KBM-7 (cell line): ENCODE measurements around the gene TRABD2B.

ENCODE experiments used
- DNase-seq: peaks from one replicate; pipeline ENCODE4 v3.0.0-alpha.2; 2015
- in situ Hi-C: fragments of 300-500 bp; cut with MboI; formaldehyde crosslinking; loops from 2 replicates; pipeline ENCODE4 v1.14.3; 2020; ENCODE audit warnings: low sequenced_read_pairs, low pct_unique_long_range_greater_than_20kb, mixed read lengths

The TRABD2B gene

GRCh38 chr1:47844558-47844955 lies 152.6 kb downstream of the TRABD2B start:
- DNase-seq, result no peak
- in situ Hi-C loops, result no loop called here

DNA sequence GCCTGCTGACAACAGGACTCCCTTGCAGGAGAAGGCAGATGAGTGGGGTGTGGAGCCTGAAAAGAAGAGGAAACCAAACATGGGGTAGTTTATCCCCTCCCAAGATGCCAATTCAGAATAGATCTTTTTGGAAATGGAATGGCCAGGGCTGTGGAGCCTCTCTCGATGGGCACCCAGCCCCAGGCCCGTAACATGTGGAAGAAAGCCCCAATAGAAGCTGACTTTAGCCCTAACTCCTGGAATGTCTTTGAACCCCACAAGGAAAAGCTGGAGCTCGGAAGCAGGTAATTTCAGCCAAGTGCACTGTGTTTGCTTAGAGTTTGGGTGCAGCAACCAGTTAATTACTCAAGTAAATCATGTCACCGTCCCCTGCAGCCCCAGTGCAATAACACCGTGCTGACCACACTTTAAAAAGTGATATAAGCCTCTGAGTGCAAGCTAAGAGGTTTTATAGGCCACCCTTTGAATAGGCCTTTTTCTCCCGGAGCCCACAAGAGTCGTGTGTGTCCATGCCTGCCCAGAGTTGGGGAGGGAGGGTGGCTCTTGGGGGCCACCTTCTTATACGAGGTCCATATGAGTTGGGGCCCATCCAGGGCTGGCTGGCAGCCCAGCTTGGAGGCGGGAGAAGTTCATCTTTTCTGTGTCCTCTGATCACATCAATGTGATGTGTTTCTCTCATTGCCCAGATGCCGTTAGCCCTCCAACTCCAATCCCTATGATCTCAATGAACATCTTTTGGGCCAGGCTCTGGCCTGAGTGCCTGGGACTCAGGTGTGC lies 153.2 kb downstream of the TRABD2B start:
- DNase-seq, result no peak
- in situ Hi-C loops, result no loop called here

DNA sequence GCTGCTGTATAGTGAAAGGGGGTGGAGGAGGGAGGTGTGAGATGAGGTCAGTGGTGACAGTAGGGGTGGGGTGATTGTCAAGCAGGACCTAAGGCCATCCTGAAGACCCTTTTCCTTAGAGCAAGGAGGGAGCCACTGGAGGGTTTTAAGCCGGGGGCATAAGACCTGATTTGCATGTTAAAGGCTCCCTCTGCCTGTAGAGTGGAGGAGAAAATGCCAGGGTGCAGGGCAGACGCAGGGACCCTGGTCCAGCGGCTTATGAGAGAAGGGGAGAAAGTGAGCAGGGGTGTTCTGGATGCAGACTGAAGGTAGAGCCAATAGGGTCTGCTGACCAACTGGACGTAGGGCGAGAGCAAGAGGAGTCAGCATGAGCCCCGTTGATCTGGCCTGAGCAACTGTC lies 154.1 kb downstream of the TRABD2B start:
- in situ Hi-C loops, result no loop called here
- DNase-seq, result no peak

GRCh38 chr1:47842228-47842919 lies 154.8 kb downstream of the TRABD2B start:
- in situ Hi-C loops, result no loop called here

DNA sequence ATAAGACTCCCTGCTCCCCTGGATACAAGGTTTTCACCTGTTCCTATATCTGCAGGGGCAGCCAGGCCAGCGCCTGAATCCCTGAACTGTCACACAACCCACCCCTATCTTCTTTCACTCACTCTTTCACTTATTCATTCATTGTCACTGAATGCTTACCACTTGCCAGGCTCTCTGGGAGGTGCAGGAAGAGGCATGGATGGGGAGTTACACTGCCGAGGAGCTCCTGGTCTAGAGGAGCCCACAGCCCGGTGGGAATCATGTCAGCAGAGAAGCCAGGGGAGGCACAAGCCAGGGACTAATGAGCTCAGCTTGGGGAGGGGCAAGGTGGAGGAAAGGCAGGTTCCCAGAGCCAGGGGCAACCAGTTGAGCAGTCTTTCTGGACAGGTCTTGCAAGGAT lies 155.8 kb downstream of the TRABD2B start:
- in situ Hi-C loops, result no loop called here

More at GRCh38 chr1:47842228-47842919, 154.8 kb downstream of the TRABD2B start:
- DNase-seq, result no peak

GRCh38 chr1:47840393-47841190 lies 156.6 kb downstream of the TRABD2B start:
- in situ Hi-C loops, result no loop called here
- no peak for DNase-seq

More for the DNA sequence above, 155.8 kb downstream of the TRABD2B start:
- no peak for DNase-seq

- in situ Hi-C loops, result no loop called here
Observed at GRCh38 chr1:47839433-47839760, 157.8 kb downstream of the TRABD2B start.

GRCh38 chr1:47838562-47839432 lies 158.4 kb downstream of the TRABD2B start:
- in situ Hi-C loops, result no loop called here

More at GRCh38 chr1:47839433-47839760, 157.8 kb downstream of the TRABD2B start:
- no peak for DNase-seq

GRCh38 chr1:47837866-47838561 lies 159.2 kb downstream of the TRABD2B start:
- no peak for DNase-seq
- in situ Hi-C loops, result no loop called here

More at GRCh38 chr1:47838562-47839432, 158.4 kb downstream of the TRABD2B start:
- DNase-seq, result no peak

DNA sequence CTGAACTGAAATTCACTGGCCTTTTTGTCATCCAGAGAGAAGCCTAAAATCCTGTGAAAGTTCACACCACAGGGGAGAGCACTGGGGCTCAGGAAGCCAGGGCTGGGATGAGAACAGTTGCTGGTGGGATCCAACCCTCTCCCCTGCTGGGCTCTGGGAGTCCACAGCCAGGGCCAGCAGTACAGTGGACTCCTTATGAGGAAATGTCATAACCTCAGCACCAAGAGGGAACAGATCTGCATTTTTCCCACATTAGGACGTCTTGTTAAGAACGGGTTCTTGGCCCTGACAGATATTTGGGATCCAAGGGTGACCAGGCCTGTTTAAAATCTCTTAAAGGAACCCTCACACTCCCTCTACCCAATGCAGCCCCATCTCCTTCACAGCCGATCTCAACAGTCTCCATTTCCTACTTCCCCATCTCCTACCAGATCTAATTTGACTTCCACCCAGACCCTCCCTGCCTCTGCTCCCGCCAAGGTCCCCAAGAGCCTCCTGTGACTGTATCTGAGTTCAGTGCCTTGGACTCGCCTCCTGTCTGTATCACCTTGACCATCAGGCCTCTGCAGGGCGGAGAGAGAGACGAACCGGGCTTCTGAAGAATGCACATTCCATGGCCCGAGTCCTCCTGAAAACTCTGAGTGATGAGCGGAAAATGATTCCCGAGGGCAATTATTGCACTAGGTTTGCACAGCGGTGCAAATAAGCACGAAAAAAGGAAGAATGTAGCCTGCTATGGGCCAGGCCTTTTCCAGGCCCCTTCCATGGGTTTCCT lies 159.9 kb downstream of the TRABD2B start:
- DNase-seq, result no peak
- in situ Hi-C loops, result no loop called here

GRCh38 chr1:47835409-47835808 lies 161.8 kb downstream of the TRABD2B start:
- no peak for DNase-seq
- in situ Hi-C loops, result no loop called here

DNA sequence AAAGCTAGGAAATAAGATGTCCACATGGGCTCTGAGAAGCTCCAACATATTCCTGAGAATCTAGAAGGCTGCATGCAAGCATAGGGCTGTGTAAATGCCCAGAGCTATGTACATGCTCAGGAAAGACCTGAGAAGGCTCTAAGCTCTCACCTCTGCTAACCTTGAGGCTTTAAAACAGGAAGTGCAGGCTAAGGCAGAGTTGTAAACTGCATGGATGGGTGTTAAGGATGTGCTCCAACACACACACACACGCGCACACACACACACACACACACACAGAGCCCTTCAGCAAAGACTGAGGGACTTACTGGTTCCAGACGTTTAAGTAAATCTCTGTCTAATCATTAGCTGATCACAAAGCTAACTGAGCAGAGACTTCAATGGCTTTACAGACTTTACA lies 162.9 kb downstream of the TRABD2B start:
- in situ Hi-C loops, result no loop called here
- DNase-seq, result no peak

- no peak for DNase-seq
- in situ Hi-C loops, result no loop called here
Observed at GRCh38 chr1:47830641-47831333, 166.4 kb downstream of the TRABD2B start.

- in situ Hi-C loops, result no loop called here
- no peak for DNase-seq
Observed at GRCh38 chr1:47830021-47830420, 167.2 kb downstream of the TRABD2B start.

GRCh38 chr1:47828978-47829377 lies 168.2 kb downstream of the TRABD2B start:
- in situ Hi-C loops, result no loop called here

GRCh38 chr1:47827109-47827508 lies 170.1 kb downstream of the TRABD2B start:
- in situ Hi-C loops, result no loop called here

More at GRCh38 chr1:47828978-47829377, 168.2 kb downstream of the TRABD2B start:
- no peak for DNase-seq

GRCh38 chr1:47824716-47825115 lies 172.5 kb downstream of the TRABD2B start:
- in situ Hi-C loops, result no loop called here
- DNase-seq, result no peak

More at GRCh38 chr1:47827109-47827508, 170.1 kb downstream of the TRABD2B start:
- DNase-seq, result no peak
